HepG2 (cell line): ENCODE data around the gene OGG1. TPM values are rescaled to one million over a fixed set of nuclear protein-coding genes. Genes with fewer than 3 reads are reported as not detected.

ENCODE experiments used
- BRF2 ChIP-seq: sonication (generic); formaldehyde crosslinking; IDR thresholded peaks from 2 replicates; pipeline ENCODE4 v1.8.1; 2022; ENCODE audit warnings: mild to moderate bottlenecking, missing genetic modification reagents
- ELF3 ChIP-seq: IDR thresholded peaks from 2 replicates; pipeline ENCODE4 v1.6.1; 2016; ENCODE audit warnings: missing genetic modification reagents, missing compliant biosample characterization
- GMEB2 ChIP-seq: IDR thresholded peaks from 2 replicates; pipeline ENCODE4 v1.6.1; 2016; ENCODE audit warnings: missing biosample characterization, missing genetic modification reagents, low read depth
- KLF9 ChIP-seq: IDR thresholded peaks from 2 replicates; pipeline ENCODE4 v1.6.1; 2016; ENCODE audit warnings: low read depth
- MAX ChIP-seq: IDR thresholded peaks from 2 replicates; pipeline ENCODE4 v1.6.1; 2012; ENCODE audit warnings: inconsistent platforms
- MEIS2 ChIP-seq: sonication (generic); formaldehyde crosslinking; IDR thresholded peaks from 2 replicates; pipeline ENCODE4 v1.9.0; 2021; ENCODE audit warnings: mild to moderate bottlenecking, missing genetic modification reagents
- MYC ChIP-seq: sonication (generic); formaldehyde crosslinking; IDR thresholded peaks from 2 replicates; pipeline ENCODE4 v1.9.0; 2021; ENCODE audit warnings: missing genetic modification reagents, borderline replicate concordance
- RFX3 ChIP-seq: IDR thresholded peaks from 2 replicates; pipeline ENCODE4 v1.6.1; 2016; ENCODE audit warnings: missing biosample characterization, missing genetic modification reagents
- SOX13 ChIP-seq, 3 experiments: fragments of 450-650 bp in 1 of 3; sonication (generic) in 1 of 3; formaldehyde crosslinking in 1 of 3; IDR thresholded peaks in 2 of 3; conservative IDR thresholded peaks in 1 of 3; 2 replicates each; pipeline versions ENCODE4 v1.5.0 to v1.6.1; 2016 to 2020; ENCODE audit warnings: antibody characterized with exemption in 1 of 3, mild to moderate bottlenecking in 1 of 3, missing compliant biosample characterization in 1 of 3, missing genetic modification reagents in 1 of 3, moderate library complexity in 1 of 3
- SOX5 ChIP-seq: IDR thresholded peaks from 2 replicates; pipeline ENCODE4 v1.6.1; 2016; ENCODE audit warnings: borderline replicate concordance
- SP4 ChIP-seq: sonication (generic); formaldehyde crosslinking; IDR thresholded peaks from 2 replicates; pipeline ENCODE4 v1.8.1; 2023; ENCODE audit warnings: mild to moderate bottlenecking, missing genetic modification reagents
- TFDP1 ChIP-seq: IDR thresholded peaks from 2 replicates; pipeline ENCODE4 v1.6.1; 2016; ENCODE audit warnings: missing compliant biosample characterization, missing genetic modification reagents, borderline replicate concordance
- TP53 ChIP-seq: sonication (generic); formaldehyde crosslinking; conservative IDR thresholded peaks from 2 replicates; pipeline ENCODE4 v1.4.0; 2020; ENCODE audit warnings: missing genetic modification reagents
- ZBTB3 ChIP-seq: sonication (generic); formaldehyde crosslinking; IDR thresholded peaks from 2 replicates; pipeline ENCODE4 v1.4.0; 2020; ENCODE audit warnings: low read depth, mild to moderate bottlenecking, moderate library complexity, missing genetic modification reagents, borderline replicate concordance
- ZFP36 ChIP-seq: fragments of 150-350 bp; IDR thresholded peaks from 2 replicates; pipeline ENCODE4 v1.6.1; 2018; ENCODE audit warnings: borderline replicate concordance, low read length, low read depth; ENCODE audit not compliant: partially characterized antibody
- ZNF264 ChIP-seq: sonication (generic); formaldehyde crosslinking; IDR thresholded peaks from 2 replicates; pipeline ENCODE4 v1.4.0; 2020; ENCODE audit warnings: missing genetic modification reagents
- ZNF350 ChIP-seq: sonication (generic); formaldehyde crosslinking; IDR thresholded peaks from 2 replicates; pipeline ENCODE4 v1.4.0; 2020; ENCODE audit warnings: mild to moderate bottlenecking, low read depth, missing genetic modification reagents, borderline replicate concordance
- ZNF441 ChIP-seq: sonication (generic); formaldehyde crosslinking; IDR thresholded peaks from 2 replicates; pipeline ENCODE4 v1.7.0; 2021; ENCODE audit warnings: missing genetic modification reagents, borderline replicate concordance
- ZNF543 ChIP-seq: sonication (generic); formaldehyde crosslinking; IDR thresholded peaks from 2 replicates; pipeline ENCODE4 v1.4.0; 2020; ENCODE audit warnings: mild to moderate bottlenecking, missing genetic modification reagents
- ZNF550 ChIP-seq: sonication (generic); formaldehyde crosslinking; IDR thresholded peaks from 2 replicates; pipeline ENCODE4 v1.4.0; 2020; ENCODE audit warnings: mild to moderate bottlenecking, missing genetic modification reagents, borderline replicate concordance
- ZNF556 ChIP-seq: sonication (generic); formaldehyde crosslinking; IDR thresholded peaks from 2 replicates; pipeline ENCODE4 v1.4.0; 2020; ENCODE audit warnings: mild to moderate bottlenecking, missing genetic modification reagents, borderline replicate concordance
- ZNF784 ChIP-seq: sonication (generic); formaldehyde crosslinking; IDR thresholded peaks from 2 replicates; pipeline ENCODE4 v1.5.1; 2020; ENCODE audit warnings: missing genetic modification reagents, mild to moderate bottlenecking, borderline replicate concordance
- ZSCAN25 ChIP-seq: sonication (generic); formaldehyde crosslinking; IDR thresholded peaks from 2 replicates; pipeline ENCODE4 v1.8.0; 2022; ENCODE audit warnings: mild to moderate bottlenecking, missing genetic modification reagents
- ZSCAN9 ChIP-seq: IDR thresholded peaks from 2 replicates; pipeline ENCODE4 v1.6.1; 2016; ENCODE audit warnings: borderline replicate concordance
- polyA plus RNA-seq, 8 experiments: library from polyadenylated mRNA; depleted of rRNA in 3 of 8; stranded (reverse) in 7 of 8; unstranded in 1 of 8; fragments of >200 nt; fragmentation: Illumina TruSeq in 4 of 8; extraction: Trizol in 4 of 8; gene quantifications; 2 replicates each; pipeline versions ENCODE4 v1.2.1 to v1.2.3, GENCODE V29; 2011 to 2016; ENCODE audit warnings: low read depth in 4 of 8, missing spikeins in 1 of 8, mixed read lengths in 1 of 8; ENCODE audit not compliant: insufficient read depth in 1 of 8
- total RNA-seq, 5 experiments: library from RNA; depleted of rRNA; stranded (reverse); fragments of >200 nt; fragmentation: Illumina TruSeq; extraction: Trizol; gene quantifications; 2 replicates each; pipeline ENCODE4 v1.2.3, GENCODE V29; 2016; ENCODE audit warnings: low read depth in 1 of 5

Gene OGG1
- total and polyA plus RNA-seq, 2 of the 13 experiments (the other 11 are each of a cell fraction or from before 2014, with no cell fraction given) = 28.7 to 33.2 TPM

GRCh38 chr3:9749645-9750555 lies at the start of gene OGG1 (continued):
- TF ChIP-seq ZNF543 = peak; percentile 20; the same call in 1 of the 2 replicates
- peak; percentile 79; the same call in 1 of the 2 replicates for TF ChIP-seq TFDP1 (CRISPR knock-in tag)
- peak; percentile 43; the same call in 1 of the 2 replicates for TF ChIP-seq ZNF556 (CRISPR knock-in tag)
- TF ChIP-seq MEIS2 (CRISPR knock-in tag) = 0 out of 2 replicates have a peak, but pooled peaks have one; percentile 59
- TF ChIP-seq MYC (CRISPR knock-in tag) = peak; percentile 73
- no peak for TF ChIP-seq TP53 (CRISPR knock-in tag)
- TF ChIP-seq RFX3 (CRISPR knock-in tag) = no peak
- TF ChIP-seq ZNF550 (CRISPR knock-in tag) = 0 out of 2 replicates have a peak, but pooled peaks have one; percentile 42
- peak; percentile 59; the same call in 1 of the 2 replicates for TF ChIP-seq ZBTB3
- peak; percentile 87 for TF ChIP-seq MAX
- TF ChIP-seq SOX5 (CRISPR knock-in tag) = 0 out of 2 replicates have a peak, but pooled peaks have one; percentile 21
- TF ChIP-seq KLF9 = no peak
- TF ChIP-seq GMEB2 (CRISPR knock-in tag) = no peak
- no peak for TF ChIP-seq ZFP36
- TF ChIP-seq SP4 (CRISPR knock-in tag) = peak; percentile 82
- TF ChIP-seq ZNF264 (CRISPR knock-in tag) = no peak
- peak; percentile 55; the same call in 1 of the 2 replicates for TF ChIP-seq ELF3 (CRISPR knock-in tag)
- 0 out of 2 replicates have a peak, but pooled peaks have one; percentile 59 for TF ChIP-seq ZNF784 (CRISPR knock-in tag)
- TF ChIP-seq ZSCAN9 = no peak
- peak; percentile 89 for TF ChIP-seq ZNF350
- TF ChIP-seq BRF2 (CRISPR knock-in tag) = 0 out of 2 replicates have a peak, but pooled peaks have one; percentile 27
- no peak for TF ChIP-seq ZSCAN25
- TF ChIP-seq SOX13 (IDR thresholded peaks at IDR 0.05) = 0 out of 2 replicates have a peak, but pooled peaks have one; percentile 7
- no peak; a peak in 1 of 4 replicates for TF ChIP-seq SOX13 (CRISPR knock-in tag; conservative IDR thresholded peaks at IDR 0.05 in 1 of 2, IDR thresholded peaks at IDR 0.05 in 1 of 2)
- peak; percentile 90 for TF ChIP-seq ZNF441
